COR-L47 (cell line): ENCODE data around the gene DCHS1.
A peak's percentile ranks its signal among the peaks of the same experiment; 100 is the strongest.

Source experiments
- DNase-seq: peaks from one replicate; lab custom pipeline; 2025; lab: John Stamatoyannopoulos, UW

DCHS1 gene

DNA sequence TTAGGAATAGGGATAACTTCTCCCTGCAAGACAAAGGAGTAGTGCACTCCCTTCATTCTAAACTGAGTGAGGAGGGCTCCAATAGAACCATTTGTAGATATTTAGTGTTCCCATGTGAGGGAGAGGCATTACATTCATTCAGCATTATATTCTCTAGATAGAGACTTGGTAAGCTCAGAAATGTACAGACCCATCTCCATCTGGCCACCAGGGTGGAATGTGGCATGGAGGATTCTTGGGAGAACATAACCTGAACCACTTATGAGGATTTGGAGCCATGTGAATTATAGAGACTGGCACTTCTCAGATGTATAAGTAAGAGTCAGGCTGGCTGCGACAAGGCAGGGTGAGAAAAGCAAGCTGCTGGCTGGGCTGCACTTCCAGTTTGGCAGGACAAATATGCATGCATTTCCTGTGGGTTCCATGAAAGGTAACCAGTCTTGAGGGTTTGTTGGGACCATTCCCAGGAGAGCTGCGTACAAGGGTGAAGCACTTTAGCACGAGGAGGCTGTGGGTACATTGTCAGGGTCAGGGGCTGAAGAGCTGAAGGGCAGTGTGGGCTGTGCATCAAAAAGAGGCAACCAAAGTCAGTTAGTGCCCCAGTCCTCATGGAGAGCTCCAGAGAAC, 61.4 kb downstream of the DCHS1 start:
- no peak for DNase-seq

GRCh38 chr11:6588018-6588417, 67.6 kb downstream of the DCHS1 start:
- no peak for DNase-seq

DNA sequence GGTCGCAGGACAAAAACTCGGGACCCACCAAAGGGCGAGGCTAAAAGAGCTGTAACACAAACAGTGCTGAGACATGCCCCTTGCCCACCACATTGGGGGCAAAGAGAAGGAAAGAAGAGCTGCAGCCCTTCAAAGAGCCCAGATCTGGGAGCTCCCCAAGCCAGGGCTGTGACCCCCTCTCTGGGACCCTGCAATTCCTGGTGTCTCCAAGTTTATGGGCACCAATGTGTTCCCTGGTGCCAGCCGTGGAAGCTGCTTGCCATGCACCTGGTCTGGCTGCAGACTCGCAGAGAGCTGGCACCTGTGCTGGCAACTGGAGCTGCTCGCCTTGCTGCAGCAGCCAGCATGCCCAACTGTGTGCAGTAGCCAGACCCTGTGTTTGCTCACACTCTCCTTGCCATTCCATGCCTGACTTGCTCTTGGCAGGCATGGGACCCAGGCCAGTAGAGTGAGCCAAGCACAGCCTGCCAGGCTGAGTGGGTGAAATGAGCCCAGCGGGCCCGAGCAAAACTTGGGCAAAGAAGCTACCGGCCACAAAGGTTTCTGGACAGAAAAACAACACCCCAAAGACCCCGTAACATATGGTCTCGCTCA, 68.2 kb downstream of the DCHS1 start:
- DNase-seq, result no peak

GRCh38 chr11:6586434-6587359, 68.9 kb downstream of the DCHS1 start:
- no peak for DNase-seq

DNA sequence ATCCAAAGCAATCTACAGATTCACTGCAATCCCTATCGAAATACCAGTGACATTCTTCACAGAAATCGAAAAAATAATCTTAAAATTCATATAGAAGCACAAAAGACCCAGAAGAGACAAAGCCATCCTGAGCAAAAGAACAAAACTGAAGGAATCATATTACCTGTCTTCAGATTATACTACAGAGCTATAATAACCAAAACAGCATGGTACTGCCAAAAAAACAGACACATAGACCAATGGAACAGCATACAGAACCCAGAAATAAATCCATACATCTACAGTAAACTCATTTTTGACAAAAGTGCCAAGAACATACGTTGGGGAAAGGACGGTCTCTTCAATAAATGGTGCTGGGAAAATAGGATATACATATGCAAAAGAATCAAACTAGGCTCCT, 71.1 kb downstream of the DCHS1 start:
- DNase-seq, result no peak

GRCh38 chr11:6583584-6583983, 72.0 kb downstream of the DCHS1 start:
- DNase-seq, result no peak

- no peak for DNase-seq
Observed at GRCh38 chr11:6579681-6580080, 75.9 kb downstream of the DCHS1 start.

- no peak for DNase-seq
Observed at GRCh38 chr11:6578134-6578533, 77.5 kb downstream of the DCHS1 start.

DNA sequence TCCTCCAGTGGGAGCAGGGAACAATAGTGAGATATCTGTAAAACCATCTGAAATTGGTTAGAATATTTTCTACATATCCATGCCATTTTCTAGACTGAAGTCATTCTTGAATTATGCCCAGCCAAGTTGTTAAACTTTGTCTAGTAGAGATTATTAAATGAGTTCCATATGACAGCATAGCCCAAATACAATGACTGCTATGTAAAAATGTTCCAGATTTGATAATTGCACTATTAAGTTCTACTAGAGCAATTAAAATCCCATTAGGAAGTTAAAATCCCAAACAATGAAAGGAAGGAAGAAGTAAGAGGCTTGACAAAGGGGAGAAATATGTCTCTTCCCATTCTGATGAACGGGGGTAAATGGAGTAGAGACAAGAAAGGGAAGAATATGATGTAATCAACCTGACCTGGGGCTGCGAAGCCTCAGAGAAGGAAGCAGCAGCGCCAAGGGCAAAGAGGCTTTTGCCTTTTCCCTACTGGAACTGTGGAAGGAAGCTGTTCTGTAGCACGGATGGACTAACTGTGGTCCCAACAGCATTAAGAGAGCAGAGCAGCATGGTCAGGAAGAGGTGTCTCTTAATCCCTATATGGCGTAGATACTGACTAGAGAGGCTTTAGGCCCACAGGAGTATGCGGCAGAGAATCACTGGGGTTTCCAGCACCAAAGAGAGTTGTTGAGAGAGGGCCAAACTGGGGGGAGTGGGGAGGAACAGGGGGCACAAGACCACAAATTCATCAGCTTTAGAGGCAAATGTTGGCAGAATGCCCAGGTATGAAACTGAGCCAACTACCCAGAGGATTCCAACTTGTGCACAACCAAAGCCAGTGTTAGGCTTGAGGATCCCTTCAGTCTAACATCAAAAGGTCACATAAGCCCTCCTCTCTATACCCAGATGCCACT, 78.9 kb downstream of the DCHS1 start:
- DNase-seq, result peak; percentile 34

- DNase-seq, result no peak
Observed at GRCh38 chr11:6574816-6575715, 80.5 kb downstream of the DCHS1 start.

GRCh38 chr11:6572215-6572614, 83.4 kb downstream of the DCHS1 start:
- no peak for DNase-seq

GRCh38 chr11:6571434-6572008, 84.1 kb downstream of the DCHS1 start:
- no peak for DNase-seq
